Adrenal gland (tissue), 12 donors: Measurements from ENCODE around the gene EPHB2. TPM values are rescaled to one million over a fixed set of nuclear protein-coding genes. Genes with fewer than 3 reads are reported as not detected.

Source experiments
- DNase-seq, 7 donors: peaks; one replicate each; pipeline ENCODE4 v3.0.0-alpha.2; 2019 to 2020
- H3K27ac ChIP-seq, 5 donors: fragments of 200-600 bp; sonication (generic) in 4 of 5; 1 replicate in 3 of 5; 2 replicates in 2 of 5; pipeline versions ENCODE4 v1.5.1 to v1.8.0; 2016 to 2020; ENCODE audit warnings: mild to moderate bottlenecking in 1 of 5
- H3K27me3 ChIP-seq: fragments of 200-600 bp; 2 replicates; pipeline ENCODE4 v1.8.0; 2021
- H3K36me3 ChIP-seq, 2 donors: fragments of 200-600 bp; replicated peaks in 1 of 2; 1 replicate in 1 of 2; 2 replicates in 1 of 2; pipeline versions ENCODE4 v1.5.1 to v1.8.0; 2018 to 2022
- H3K4me1 ChIP-seq, 2 donors: fragments of 200-600 bp; replicated peaks in 1 of 2; 1 replicate in 1 of 2; 2 replicates in 1 of 2; pipeline versions ENCODE4 v1.5.1 to v1.8.0; 2018 to 2021
- H3K4me3 ChIP-seq, 4 donors: fragments of 200-600 bp; sonication (generic) in 3 of 4; one replicate each; pipeline ENCODE4 v1.5.1; 2016 to 2018
- H3K9me3 ChIP-seq, 3 donors: fragments of 200-600 bp; sonication (generic) in 1 of 3; replicated peaks in 1 of 3; 1 replicate in 2 of 3; 2 replicates in 1 of 3; pipeline versions ENCODE4 v1.5.1 to v1.8.0; 2016 to 2021
- CTCF ChIP-seq, 6 experiments: fragments of 450-650 bp in 4 of 6; fragments of 200-600 bp in 2 of 6; sonication (generic) in 1 of 6; IDR thresholded peaks; 1 replicate in 5 of 6; 2 replicates in 1 of 6; pipeline versions ENCODE4 v1.5.1 to v1.8.0; 2016 to 2021; ENCODE audit warnings: antibody characterized with exemption in 6 of 6, mild to moderate bottlenecking in 2 of 6, moderate library complexity in 1 of 6
- POLR2A ChIP-seq, 2 donors: fragments of 450-650 bp; IDR thresholded peaks; one replicate each; pipeline ENCODE4 v1.6.1; 2017; ENCODE audit warnings: antibody characterized with exemption in 2 of 2, mild to moderate bottlenecking in 2 of 2, moderate library complexity in 1 of 2
- WGBS, 4 donors: extraction: QIAGEN DNeasy Blood & Tissue Kit in 2 of 4; methylation state at CpG; one replicate each; pipeline versions ENCODE4 v1.1.5 to v1.1.7; 2013 to 2017; 5-methylcytosine and 5-hydroxymethylcytosine counted together
- intact Hi-C, 2 donors: fragments of 100-400 bp; cut with DNase I; formaldehyde crosslinking; loops; one replicate each; pipeline versions ENCODE4 v1.14.1 to v1.15.0; 2022 to 2023
- polyA plus RNA-seq, 3 donors: library from polyadenylated mRNA; stranded (reverse); fragments of 200-250 nt in 2 of 3; fragments of 350-450 nt in 1 of 3; fragmentation: Illumina TruSeq in 1 of 3; extraction: RNeasy Lipid Tissue Mini Kit (QIAGEN cat#74804) in 1 of 3; gene quantifications; one replicate each; pipeline ENCODE4 v1.2.3, GENCODE V29; 2013 to 2014
- total RNA-seq, 9 donors: library from RNA; depleted of rRNA in 4 of 9; stranded (reverse); fragments of >200 nt in 4 of 9; fragments of 120-200 nt in 1 of 9; fragmentation: NEBNext Ultra II Directional in 1 of 9; extraction: Animal tissue kit (Norgen Biotek cat#: 25700) in 1 of 9; gene quantifications; one replicate each; pipeline versions ENCODE4 v1.1.0 to v1.2.4, GENCODE V29; 2013 to 2023
- donor health status: healthy with polysubstance abuse.
- donor health status: Bipolar disorder and iron deficiency.
- donor health status: DM: yes; HTN: yes; CAD: no.
- donor health status: DM: no; HTN: no; CAD: no.
- donor health status: DM: no; HTN: no; CAD: no.
- donor health status: DM: yes; HTN: yes; CAD: no.

Gene EPHB2
- total and polyA plus RNA-seq, 12 donors = 0.67 to 10.3 (median 3.1) TPM

- no peak for DNase-seq
- intact Hi-C loops = no loop called here
- Histone ChIP-seq H3K27ac (no peak overlapping the region), H3K4me3 (no peak overlapping the region), H3K9me3 (no peaks in the 10 kb centered on the region), H3K27me3 (no peaks in the 10 kb centered on the region), H3K4me1 (no peaks in the 10 kb centered on the region), H3K36me3 (no peaks in the 10 kb centered on the region)
- WGBS, 4 donors = 89 to 95% (median 91%) methylated on average over 9 of the region's 9 CpGs
- TF ChIP-seq CTCF (IDR thresholded peaks at IDR 0.05) = no peak
- TF ChIP-seq POLR2A (IDR thresholded peaks at IDR 0.05) = no peak
Measured at GRCh38 chr1:22767852-22768251, 57.2 kb downstream of the EPHB2 start.

- H3K36me3 ChIP-seq = no peaks in the 10 kb centered on the region
- 85 to 96% (median 94%) methylated on average over 6 of the region's 6 CpGs for WGBS, 4 donors
- intact Hi-C loops = no loop called here
- no peak for TF ChIP-seq POLR2A (IDR thresholded peaks at IDR 0.05)
- TF ChIP-seq CTCF (IDR thresholded peaks at IDR 0.05) = no peak
- no peak overlapping the region for H3K4me3 ChIP-seq
- H3K4me1 ChIP-seq = peaks cover 0 to 13% of the 10 kb centered on the region in 2 donors
- H3K9me3 ChIP-seq = no peaks in the 10 kb centered on the region
- H3K27me3 ChIP-seq = no peaks in the 10 kb centered on the region
- no peak for DNase-seq
- no peak overlapping the region for H3K27ac ChIP-seq
Measured at GRCh38 chr1:22769932-22770331, 59.3 kb downstream of the EPHB2 start.

GRCh38 chr1:22772014-22772413, 61.4 kb downstream of the EPHB2 start:
- no peak overlapping the region for H3K27ac ChIP-seq
- no peak for TF ChIP-seq CTCF (IDR thresholded peaks at IDR 0.05)
- no peak for TF ChIP-seq POLR2A (IDR thresholded peaks at IDR 0.05)
- 73 to 88% (median 80%) methylated on average over 8 to 13 of the region's 13 CpGs for WGBS, 4 donors

GRCh38 chr1:22773981-22774832, 63.6 kb downstream of the EPHB2 start:
- DNase-seq = peak; percentile 52 to 86 (median 79)
- peaks cover 0 to 13% of the 10 kb centered on the region in 2 donors for H3K4me1 ChIP-seq

More at GRCh38 chr1:22772014-22772413, 61.4 kb downstream of the EPHB2 start:
- H3K4me1 ChIP-seq = peaks cover 0 to 13% of the 10 kb centered on the region in 2 donors
- H3K4me3 ChIP-seq = no peak overlapping the region
- no peaks in the 10 kb centered on the region for H3K9me3 ChIP-seq
- peak in 1 of 7 donors; percentile 36 for DNase-seq
- H3K27me3 ChIP-seq = no peaks in the 10 kb centered on the region
- no peaks in the 10 kb centered on the region for H3K36me3 ChIP-seq
- intact Hi-C loops = no loop called here

More at GRCh38 chr1:22773981-22774832, 63.6 kb downstream of the EPHB2 start:
- Histone ChIP-seq H3K27me3 (no peaks in the 10 kb centered on the region), H3K9me3 (no peaks in the 10 kb centered on the region), H3K27ac (peak overlapping the region in 2 of 5 donors; percentile 29 to 39), H3K36me3 (no peaks in the 10 kb centered on the region), H3K4me3 (no peak overlapping the region)
- no peak for TF ChIP-seq POLR2A (IDR thresholded peaks at IDR 0.05)
- TF ChIP-seq CTCF (IDR thresholded peaks at IDR 0.05) = no peak
- intact Hi-C loops = no loop called here
- 44 to 67% (median 48%) methylated on average over 17 of the region's 17 CpGs for WGBS, 4 donors
